Renal cortex interstitium (tissue), 11 donors: Measurements from ENCODE around the gene KCNQ1. TPM values are rescaled to one million over a fixed set of nuclear protein-coding genes. Genes with fewer than 3 reads are reported as not detected.

Experiments used
- DNase-seq, 11 donors: peaks; one replicate each; pipeline ENCODE4 v3.0.0-alpha.2; 2013; ENCODE audit warnings: low read depth in 9 of 11, low spot score in 4 of 11; ENCODE audit errors: extremely low read depth in 1 of 11
- polyA plus RNA-seq, 3 donors: library from polyadenylated mRNA; unstranded; fragments of 120-200 nt; gene quantifications; one replicate each; pipeline ENCODE4 v1.2.1, GENCODE V29; 2013; ENCODE audit not compliant: insufficient read length in 3 of 3

The KCNQ1 gene
- polyA plus RNA-seq, 3 donors, result 9.2 to 13.2 (median 10.6) TPM

DNA sequence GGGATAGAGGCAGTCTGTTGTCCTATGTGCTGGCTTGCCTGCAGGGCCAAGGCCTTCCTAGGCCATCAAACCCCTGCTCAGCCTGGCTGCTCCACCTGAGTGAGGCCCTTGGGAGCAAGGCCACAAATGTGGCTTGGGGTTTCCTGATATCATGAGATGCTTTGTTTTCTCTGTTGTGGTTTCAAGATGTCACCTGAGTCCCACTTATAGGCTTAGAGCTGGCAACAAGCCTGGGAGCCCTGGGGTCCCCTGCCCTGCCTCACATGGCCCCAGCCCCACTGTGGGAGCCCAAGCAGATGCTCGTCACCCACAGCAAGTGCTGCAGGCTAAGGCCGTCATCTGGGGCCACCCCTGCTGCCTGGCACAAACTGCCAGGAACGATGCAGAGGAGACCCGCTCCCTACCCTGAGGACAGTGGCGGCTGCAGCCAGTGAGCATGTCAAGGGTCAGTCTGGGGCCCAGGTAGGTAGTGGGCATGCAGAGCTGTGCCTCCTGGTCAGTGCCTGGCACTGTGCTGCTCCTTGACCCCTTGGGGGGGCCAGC lies 330.3 kb downstream of the KCNQ1 start:
- no peak for DNase-seq

DNA sequence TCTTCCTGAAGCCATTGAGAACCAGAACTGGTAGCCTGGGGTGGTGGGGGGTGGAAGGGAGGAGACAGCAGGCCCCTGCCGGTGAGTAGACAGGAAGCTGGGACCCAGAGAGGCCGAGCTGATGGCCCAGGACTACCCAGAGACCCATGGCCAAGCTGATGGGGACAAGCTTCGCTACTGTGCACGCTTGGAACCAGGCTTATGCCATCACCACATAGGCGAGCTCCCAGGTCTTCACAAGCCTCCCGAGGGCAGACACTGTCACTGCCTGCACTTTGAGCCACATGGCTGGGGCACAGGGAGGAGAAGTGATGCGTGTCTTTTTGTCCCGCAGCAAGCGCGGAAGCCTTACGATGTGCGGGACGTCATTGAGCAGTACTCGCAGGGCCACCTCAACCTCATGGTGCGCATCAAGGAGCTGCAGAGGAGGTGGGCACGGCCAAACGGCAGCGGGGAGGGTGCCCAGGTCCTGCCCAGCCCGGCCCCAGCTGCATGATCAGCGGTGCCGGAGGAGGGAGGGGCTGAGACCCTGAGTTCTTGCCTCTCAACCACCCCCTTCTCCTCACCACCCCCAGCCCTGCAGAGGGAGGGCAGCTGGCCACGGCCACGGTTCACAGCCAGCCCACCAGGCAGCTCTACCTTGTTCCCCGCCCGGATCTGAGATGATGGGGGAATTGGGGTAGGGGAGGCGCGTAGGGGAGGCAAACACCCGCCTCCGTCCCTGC lies 331.0 kb downstream of the KCNQ1 start:
- no peak for DNase-seq

DNA sequence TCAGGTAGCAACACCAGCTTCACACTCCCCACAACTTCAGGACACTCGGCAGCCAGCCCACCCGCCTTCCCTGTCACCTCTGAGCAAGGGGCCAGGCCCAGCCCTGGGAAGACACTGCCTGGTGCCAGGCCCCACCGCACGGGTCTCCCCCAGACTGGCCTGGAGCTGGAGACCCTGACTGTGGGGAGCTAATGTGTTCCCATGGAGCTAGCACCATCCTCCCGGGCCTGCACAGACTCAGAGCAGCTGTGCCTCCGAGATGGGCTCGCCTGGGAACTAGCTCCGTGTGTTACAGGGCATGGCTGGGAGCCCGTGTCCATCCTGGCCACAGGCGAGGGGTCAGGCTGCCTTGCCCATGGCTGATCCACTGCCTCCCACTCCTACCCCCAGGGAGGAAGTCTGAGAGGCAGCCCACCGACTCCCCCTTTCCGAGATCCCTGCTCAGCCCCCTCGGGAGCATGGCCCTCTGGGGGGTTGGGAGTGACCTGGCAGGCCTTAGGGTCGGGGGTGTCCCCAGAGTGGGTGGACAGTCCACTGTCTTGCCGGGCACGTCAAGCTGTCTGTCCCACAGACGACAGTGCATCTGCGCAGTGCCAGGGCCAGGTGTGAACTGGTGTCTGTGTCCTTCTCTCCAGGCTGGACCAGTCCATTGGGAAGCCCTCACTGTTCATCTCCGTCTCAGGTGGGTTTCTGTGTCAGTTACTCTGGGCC lies 331.7 kb downstream of the KCNQ1 start:
- DNase-seq, result no peak

DNA sequence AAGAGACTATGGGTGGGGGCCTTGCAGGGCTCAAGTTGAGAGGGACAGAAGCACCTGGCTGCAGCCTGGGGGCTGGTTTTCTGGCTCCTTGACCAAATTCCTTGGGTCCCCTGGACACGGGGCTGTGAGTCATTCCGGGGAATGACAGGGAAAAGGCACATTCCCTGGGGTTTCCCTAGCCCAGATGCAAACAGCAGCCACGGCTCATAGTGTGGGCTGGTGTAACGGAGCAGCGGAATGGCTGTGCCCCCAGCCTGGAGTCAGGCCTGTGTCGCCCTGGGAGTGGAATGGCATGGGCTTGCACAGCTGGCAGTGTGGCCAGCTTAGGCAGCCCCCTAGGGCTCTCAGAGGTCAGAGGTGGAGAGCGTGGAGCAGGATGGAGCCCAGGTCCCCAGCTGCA lies 332.6 kb downstream of the KCNQ1 start:
- DNase-seq, result no peak

DNA sequence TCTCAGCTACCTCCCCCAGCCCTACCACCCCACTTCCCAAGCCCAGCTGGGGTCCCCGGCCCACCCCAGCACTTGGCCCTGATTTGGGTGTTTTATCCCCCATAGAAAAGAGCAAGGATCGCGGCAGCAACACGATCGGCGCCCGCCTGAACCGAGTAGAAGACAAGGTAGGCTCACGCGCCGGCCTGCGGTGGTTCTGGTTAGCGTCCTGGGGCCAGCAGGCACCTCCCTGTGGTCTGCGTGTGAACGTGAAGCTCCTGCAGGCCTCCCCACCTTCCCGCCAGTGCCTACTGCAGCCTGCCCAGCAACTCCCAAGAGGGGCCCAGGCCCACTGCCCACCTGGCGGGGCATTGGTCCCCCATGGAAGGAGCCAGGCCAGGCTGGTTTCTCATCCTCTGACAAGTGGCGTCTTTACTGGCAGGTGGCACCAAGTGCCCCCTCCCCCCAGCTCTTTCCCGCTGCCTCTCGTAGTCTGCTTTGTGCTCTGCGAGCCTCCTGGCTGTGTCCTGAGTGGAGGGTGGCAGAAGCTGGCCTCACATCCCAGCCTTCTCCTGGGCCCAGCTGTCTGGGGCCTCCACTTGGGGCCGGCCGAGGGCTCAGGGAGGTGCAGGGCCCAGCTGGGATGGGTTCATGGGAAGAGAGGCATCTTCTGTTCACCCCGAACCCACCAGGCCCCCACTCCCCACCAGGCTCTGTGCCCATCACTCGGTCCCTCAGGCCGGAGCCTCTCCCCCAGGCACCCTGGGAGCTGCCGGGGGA lies 333.2 kb downstream of the KCNQ1 start:
- no peak for DNase-seq

DNA sequence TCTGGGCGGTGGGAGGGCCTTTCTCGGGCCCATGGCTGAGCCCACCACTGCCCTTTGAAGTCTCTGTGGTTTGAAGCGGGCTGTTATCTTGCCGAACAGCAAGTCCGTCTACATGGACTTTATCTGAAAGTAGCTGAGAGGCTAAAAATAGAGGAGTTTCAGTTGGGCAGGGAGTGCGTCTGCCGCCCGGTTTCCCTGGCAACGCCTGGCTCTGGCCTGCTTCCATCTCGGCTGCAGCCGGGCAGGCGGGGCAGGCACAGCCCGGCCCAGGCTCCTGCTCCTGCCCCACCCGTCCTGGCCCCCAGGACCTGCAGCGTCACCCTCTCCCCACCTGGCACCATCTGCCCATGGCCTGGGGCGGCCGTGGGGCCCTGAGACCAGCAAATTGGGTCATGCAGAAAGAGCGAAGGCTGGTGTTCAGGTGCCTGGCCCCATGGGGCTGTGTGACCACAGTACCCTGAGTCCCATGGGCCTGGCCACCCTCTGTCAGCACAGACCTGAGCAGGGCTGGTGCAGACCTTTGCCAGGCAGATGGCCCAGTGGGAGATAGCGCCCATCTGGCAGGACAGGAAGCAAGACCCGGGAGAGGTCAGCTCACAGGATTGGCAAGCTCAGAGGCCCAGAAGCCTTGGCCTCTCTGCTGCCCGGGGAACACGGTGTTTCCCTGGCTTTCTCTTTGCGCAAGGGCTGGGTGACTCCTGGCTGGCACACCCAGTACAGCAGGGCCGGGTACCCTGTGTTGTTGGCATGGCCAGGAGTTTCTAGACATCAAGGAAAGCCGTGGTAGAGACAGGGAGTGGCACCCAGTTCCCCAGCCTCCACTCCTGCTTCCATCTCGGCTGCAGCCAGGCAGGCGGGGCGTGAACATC lies 334.1 kb downstream of the KCNQ1 start:
- DNase-seq, result no peak

DNA sequence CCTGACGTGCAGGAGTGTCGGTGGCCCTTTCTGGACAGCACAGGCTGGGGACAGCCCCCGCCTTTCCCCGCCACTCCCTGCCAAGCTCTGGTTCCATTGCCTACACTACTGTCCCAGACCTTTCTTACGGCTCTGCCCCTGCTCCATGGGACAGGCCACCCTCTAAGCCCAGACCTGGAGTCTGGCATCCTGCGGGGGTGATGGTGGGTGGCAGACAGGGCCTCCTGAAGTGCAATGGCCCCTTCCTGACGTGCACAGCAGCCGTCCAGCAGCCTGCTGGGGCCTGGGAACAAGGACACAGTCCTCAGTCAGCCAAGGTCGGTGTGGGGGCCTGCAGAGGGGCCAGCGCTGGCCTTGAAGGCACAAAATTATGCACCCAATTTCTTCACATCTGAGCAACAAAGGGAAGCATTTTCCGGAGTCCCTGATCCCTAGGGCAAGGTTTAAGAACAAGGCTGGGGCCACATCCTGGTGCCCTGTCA lies 334.7 kb downstream of the KCNQ1 start:
- no peak for DNase-seq

DNA sequence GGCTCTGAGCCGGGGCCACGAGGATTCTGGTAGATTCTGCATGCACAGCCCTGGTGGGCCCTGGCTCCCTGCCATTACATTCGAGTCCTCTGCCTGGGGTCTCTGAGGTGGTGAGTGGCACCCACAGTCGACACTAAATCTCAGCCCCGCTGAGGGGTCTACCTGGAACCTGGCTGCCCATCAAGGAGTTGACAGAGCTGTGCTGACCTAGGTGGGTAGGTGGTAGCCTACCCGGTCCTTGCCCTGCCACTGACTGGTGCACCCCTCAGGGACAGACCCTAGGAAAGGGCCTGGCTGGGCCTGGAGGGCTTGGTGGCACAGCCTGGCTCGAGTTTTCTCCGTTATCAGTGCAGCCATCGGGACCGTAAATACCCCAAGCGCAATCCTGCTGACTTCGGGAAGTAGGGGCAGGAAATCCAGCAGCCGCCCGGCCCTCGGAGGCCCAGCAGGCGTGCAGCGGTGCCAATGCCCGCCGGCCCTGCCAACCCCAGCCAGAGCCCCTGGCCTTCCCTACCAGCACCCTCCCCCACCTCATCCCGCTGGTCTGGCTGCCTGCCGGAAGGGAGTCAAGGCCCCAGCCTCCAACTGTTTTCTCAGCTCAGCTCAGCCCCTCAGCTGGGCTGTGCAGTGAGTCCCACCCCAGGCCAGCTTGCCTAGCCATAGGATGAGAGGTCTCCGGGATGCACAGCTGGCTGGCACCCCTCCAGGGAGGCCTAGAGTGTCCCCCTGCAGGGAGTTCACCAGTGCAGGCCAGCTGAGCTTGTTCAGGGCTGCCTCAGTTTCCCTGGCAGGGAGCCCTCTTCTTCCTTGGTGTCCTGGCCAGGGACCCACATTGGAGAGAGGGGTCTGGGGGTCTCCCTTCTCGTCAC lies 335.4 kb downstream of the KCNQ1 start:
- DNase-seq, result no peak

DNA sequence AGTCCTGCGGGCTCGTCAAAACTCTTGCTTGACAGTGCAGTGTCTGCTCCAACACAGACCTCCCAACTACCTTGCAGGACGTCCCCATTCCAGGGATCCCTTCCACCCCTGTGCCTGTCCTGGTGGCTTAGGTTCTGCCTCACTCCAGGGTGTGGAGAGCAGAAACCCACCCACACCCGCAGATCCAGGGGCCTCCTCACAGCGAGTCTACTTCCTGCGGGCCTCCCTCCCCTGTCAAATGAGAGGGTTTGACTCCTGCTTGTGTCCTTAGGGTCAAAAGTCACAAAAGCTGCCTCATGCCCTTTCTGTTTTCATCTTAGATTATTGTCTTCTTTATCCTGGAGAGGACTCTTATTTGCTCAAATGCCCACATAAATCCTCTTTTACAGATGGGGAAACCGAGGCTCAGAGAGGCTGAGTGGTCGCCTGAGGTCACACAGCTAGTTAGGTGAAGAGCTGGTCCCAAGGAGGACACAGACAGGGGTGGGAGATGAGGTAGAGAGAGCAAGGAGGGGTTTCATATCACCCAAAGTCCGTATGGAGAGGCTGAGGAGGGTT lies 336.1 kb downstream of the KCNQ1 start:
- no peak for DNase-seq

DNA sequence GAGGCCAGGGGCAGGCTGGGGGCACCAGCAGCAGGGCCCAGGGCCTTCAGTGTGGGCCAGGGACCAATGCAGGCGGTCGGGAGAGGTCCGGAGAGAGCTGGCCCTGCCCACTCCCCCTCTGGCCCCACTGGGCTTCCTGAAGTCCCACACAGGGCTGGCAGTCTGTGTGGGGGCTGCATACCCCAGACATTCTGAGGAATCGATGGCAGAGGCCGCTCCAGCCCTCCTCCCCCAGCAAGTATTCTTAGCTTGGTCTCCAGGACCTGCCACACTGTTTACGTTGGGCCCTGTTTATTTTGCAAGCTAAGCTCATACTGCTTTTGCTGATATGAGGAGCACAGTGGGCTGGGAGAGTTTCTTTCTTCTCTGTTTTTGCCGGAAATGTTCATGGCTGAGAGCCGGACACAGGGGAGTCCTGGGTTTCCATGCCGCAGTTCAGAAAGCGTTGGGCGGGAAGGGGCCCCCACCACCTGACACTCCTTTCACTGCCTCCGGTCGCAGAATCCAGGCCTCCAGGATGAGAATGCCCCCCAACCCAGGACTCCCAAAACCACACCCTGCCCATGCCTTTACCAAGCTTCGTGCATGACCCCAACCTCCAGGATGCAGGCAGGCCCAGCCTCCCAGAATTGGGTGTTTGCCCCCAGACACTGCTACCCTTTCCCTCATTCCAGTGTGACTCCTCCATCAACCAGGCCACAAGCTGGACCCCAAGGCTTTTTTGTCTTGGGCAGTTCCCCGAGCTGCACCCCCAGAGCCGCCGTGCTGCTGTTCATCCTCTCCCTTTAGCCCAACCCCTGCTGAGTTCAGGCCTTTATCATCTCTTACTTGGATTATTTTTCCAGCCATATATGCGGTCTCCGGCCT lies 336.8 kb downstream of the KCNQ1 start:
- DNase-seq, result no peak

DNA sequence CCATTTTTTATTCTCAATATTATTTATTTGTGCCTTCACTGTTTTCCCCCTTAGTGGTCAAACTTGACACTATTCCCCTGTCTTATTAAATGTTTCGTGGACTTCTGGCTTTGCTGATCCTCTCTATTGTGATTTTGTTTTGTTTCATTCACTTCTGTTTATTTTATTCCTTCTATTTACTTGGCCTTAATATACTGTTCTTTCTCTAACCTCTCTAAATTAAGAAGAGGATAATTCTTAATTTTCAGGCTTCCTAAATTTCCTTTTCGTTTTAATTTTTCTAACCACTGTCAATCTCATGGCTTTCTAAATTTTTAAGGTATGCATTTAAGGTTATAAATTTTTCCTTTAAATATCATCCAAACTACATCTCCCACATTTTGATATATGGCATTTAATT lies 338.0 kb downstream of the KCNQ1 start:
- no peak for DNase-seq

DNA sequence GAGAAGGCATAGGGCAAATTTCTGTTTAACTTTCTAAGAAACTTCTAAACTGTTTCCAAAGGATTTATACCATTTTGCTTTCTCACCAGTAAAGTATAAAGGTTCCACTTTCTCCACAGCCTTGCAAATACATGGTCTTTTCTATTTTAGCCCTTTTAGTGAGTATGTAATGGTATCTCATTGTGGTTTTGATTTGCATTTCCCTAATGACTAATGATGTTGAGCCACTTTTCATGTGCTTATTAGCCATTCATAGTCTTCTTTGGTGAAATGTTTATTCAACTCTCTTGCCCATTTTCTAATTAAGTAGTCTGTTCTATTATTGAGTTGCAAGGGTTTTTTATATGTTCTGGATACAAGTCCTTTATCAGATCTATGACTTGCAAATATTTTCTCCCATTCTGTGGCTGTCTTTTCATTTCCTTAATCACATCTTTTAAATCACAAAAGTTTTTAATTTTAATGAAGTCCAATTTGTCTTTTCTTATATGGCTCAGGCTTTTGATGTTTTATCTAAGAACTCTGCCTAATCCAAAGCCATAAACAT lies 338.8 kb downstream of the KCNQ1 start:
- DNase-seq, result no peak

DNA sequence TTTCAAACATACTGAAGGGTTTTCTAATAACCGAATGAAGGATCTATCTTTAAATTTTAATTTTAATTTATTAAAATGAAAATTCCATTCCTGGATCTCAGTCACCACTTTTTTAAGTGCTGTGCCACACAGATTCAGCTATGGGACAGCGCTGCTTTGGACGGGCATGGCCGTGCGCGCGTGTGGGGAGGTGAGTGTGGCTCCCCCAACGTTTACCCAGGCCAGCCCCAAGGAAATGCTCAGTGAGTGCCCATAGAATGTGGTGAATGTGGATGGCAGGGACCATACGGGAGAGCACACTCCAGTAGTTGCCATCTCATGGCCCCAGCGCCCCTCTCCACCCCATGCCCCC lies 343.0 kb downstream of the KCNQ1 start:
- no peak for DNase-seq

DNA sequence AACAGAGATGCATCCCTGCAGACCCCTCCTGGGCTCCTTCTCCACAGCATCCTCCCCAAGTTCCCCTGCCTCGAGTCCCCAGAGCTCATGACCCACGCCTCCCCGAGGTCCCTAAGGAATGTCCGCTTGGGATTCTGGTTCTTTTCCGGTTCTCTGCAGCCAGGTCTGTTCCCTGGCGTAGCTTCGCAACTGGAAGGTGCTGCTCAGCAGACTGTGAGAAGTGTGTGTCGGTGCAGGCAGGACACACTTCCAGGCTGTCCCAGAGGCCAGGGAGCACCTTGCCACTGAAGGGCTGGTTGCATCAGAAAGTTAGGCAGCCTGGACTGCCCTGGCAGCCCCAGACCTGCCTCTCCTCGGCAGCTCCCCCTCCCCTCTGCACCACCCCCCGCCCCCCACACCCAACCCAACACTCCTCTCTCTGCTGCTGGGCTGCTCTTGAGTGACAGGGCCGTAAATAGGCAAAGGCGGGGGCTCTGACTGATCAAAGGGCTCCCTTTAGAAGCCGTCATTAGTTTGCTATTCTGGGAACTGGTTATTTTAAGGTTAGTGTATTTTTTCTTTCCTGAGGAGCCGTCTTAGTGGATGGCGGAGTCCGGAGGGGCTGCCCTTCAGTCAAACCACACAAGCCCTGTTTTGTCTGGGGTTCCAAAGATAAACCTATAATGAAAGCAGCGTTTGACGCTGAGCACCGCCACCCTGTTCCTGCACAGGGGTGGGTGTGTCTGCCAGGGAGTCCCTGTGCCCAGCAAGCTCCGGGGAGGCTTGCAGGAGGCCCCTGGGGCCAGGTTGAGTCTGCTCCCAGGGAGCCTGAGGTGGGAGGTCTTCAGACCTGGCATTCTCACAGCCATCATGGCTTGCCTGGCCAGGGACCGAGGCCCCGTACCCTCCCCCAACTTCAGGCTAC lies 343.6 kb downstream of the KCNQ1 start:
- peak in 2 of 11 donors; percentile 56 to 65 for DNase-seq

DNA sequence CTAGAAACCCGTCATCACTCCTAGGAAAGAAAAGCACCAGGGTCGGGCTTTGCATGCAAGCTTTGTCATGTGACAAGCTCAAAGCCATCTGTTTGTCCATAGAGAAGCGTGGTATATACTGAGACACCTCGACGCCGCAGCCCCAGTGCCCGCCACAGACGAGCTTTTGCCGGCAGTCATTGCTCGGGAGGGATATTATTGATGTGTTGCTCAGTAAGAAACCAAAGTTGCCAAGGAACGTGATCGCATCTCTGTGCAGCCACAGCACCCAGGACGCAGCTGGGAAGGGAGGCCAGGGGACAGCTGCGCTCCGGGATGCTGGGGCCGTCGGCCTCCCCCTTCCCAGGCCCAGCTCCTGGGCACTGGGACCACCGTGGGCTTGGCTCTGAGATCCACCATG lies 344.5 kb downstream of the KCNQ1 start:
- DNase-seq, result no peak
